H1 (cell line): ENCODE data around the gene PGF. TPM values are rescaled to one million over a fixed set of nuclear protein-coding genes. Genes with fewer than 3 reads are reported as not detected.

Source experiments
- CTCF ChIA-PET: fragments of 300-600 bp; sonication (Branson Sonifier 250); formaldehyde crosslinking; loops from one replicate; lab custom pipeline; 2021; ENCODE audit not compliant: partially characterized antibody; lab: Charles Lee
- POLR2A ChIA-PET: fragments of 300-600 bp; sonication (Branson Sonifier 250); formaldehyde crosslinking; loops from one replicate; lab custom pipeline; 2021; ENCODE audit warnings: inconsistent platforms; ENCODE audit not compliant: partially characterized antibody; lab: Charles Lee
- DNase-seq, 2 experiments: peaks; one replicate each; pipeline versions ENCODE4 v3.0.0 to v3.0.0-alpha.2; 2010 to 2022; ENCODE audit warnings: low spot score in 2 of 2, low read depth in 1 of 2, mixed read lengths in 1 of 2
- FAIRE-seq: peaks from 2 replicates; lab custom pipeline; 2011; peaks lifted over from hg19 to GRCh38; lab: Jason Lieb, UNC
- H2AFZ ChIP-seq: 2 replicates; pipeline ENCODE4 v1.8.1; 2012; ENCODE audit warnings: low read length, inconsistent platforms
- H2AK5ac ChIP-seq: 2 replicates; pipeline ENCODE4 v1.6.1; 2013; ENCODE audit warnings: low read depth, low read length
- H2BK120ac ChIP-seq: replicated peaks from 2 replicates; pipeline ENCODE3; 2013; ENCODE audit warnings: low read depth, low read length, inconsistent platforms
- H2BK12ac ChIP-seq: 2 replicates; pipeline ENCODE4 v1.6.1; 2013; ENCODE audit warnings: low read depth, low read length
- H2BK15ac ChIP-seq: 2 replicates; pipeline ENCODE4 v1.6.1; 2013; ENCODE audit warnings: low read length
- H2BK20ac ChIP-seq: 2 replicates; pipeline ENCODE4 v1.6.1; 2013; ENCODE audit warnings: low read length
- H2BK5ac ChIP-seq: 2 replicates; pipeline ENCODE4 v1.6.1; 2013; ENCODE audit warnings: low read depth, low read length
- H3K14ac ChIP-seq: 2 replicates; pipeline ENCODE4 v1.6.1; 2013; ENCODE audit warnings: inconsistent platforms; ENCODE audit not compliant: insufficient read length
- H3K18ac ChIP-seq: 2 replicates; pipeline ENCODE4 v1.6.1; 2013; ENCODE audit warnings: low read length; ENCODE audit errors: extremely low read depth
- H3K23ac ChIP-seq: 2 replicates; pipeline ENCODE4 v1.6.1; 2013; ENCODE audit warnings: inconsistent platforms; ENCODE audit not compliant: insufficient read length
- H3K23me2 ChIP-seq: 2 replicates; pipeline ENCODE4 v1.6.1; 2013; ENCODE audit warnings: low read depth, low read length
- H3K27ac ChIP-seq: 2 replicates; pipeline ENCODE4 v1.6.1; 2011; ENCODE audit warnings: low read depth, low read length, inconsistent platforms
- H3K27me3 ChIP-seq, 4 experiments: replicated peaks in 1 of 4; 1 replicate in 1 of 4; 2 replicates in 3 of 4; pipeline versions ENCODE4 v1.6.1 to v1.8.1; 2011 to 2013; ENCODE audit warnings: low read length in 3 of 4, mild to moderate bottlenecking in 3 of 4, inconsistent platforms in 2 of 4, mixed read lengths in 2 of 4, moderate library complexity in 1 of 4; ENCODE audit not compliant: control insufficient read depth in 3 of 4, insufficient read depth in 3 of 4; ENCODE audit errors: extremely low read depth in 1 of 4
- H3K36me3 ChIP-seq, 4 experiments: 2 replicates each; pipeline versions ENCODE4 v1.6.1 to v1.8.1; 2011 to 2013; ENCODE audit warnings: mild to moderate bottlenecking in 4 of 4, low read length in 3 of 4, moderate library complexity in 2 of 4, control low read depth in 1 of 4, inconsistent platforms in 1 of 4; ENCODE audit not compliant: insufficient read depth in 4 of 4, control insufficient read depth in 2 of 4
- H3K4ac ChIP-seq: replicated peaks from 2 replicates; pipeline ENCODE3; 2013; ENCODE audit warnings: low read length, low read depth, mixed read lengths, inconsistent platforms; ENCODE audit not compliant: insufficient read length
- H3K4me1 ChIP-seq, 4 experiments: replicated peaks in 1 of 4; 1 replicate in 1 of 4; 2 replicates in 3 of 4; pipeline versions ENCODE4 v1.6.1 to v1.8.1; 2011 to 2013; ENCODE audit warnings: low read length in 3 of 4, inconsistent platforms in 2 of 4, mixed read lengths in 1 of 4; ENCODE audit not compliant: insufficient read depth in 4 of 4, control insufficient read depth in 3 of 4
- H3K4me2 ChIP-seq, 2 experiments: 2 replicates each; pipeline versions ENCODE4 v1.6.1 to v1.8.1; 2011 to 2013; ENCODE audit warnings: low read depth in 2 of 2, low read length in 2 of 2, control low read depth in 1 of 2, inconsistent platforms in 1 of 2, mild to moderate bottlenecking in 1 of 2; ENCODE audit not compliant: insufficient read depth in 1 of 2
- H3K4me3 ChIP-seq, 4 experiments: fragments of 200-600, 300-600 bp in 1 of 4; sonication (generic), shearing (Covaris generic), sonication (Bioruptor Twin) in 1 of 4; 2 replicates each; pipeline versions ENCODE4 v1.5.1 to v1.8.1; 2011 to 2016; ENCODE audit warnings: low read length in 4 of 4, low read depth in 3 of 4, control low read depth in 2 of 4, inconsistent platforms in 2 of 4, mild to moderate bottlenecking in 2 of 4, mixed read lengths in 1 of 4, moderate library complexity in 1 of 4; ENCODE audit not compliant: insufficient read depth in 2 of 4; ENCODE audit errors: extremely low read depth in 1 of 4
- H3K56ac ChIP-seq: replicated peaks from 2 replicates; pipeline ENCODE3; 2013; ENCODE audit warnings: low read depth, mild to moderate bottlenecking, mixed read lengths, low read length, inconsistent platforms; ENCODE audit not compliant: insufficient read length
- H3K79me1 ChIP-seq: 2 replicates; pipeline ENCODE4 v1.6.1; 2013; ENCODE audit warnings: low read depth, low read length, control low read depth
- H3K79me2 ChIP-seq, 2 experiments: 2 replicates each; pipeline versions ENCODE4 v1.6.1 to v1.8.1; 2012 to 2013; ENCODE audit warnings: low read length in 2 of 2, mild to moderate bottlenecking in 2 of 2, inconsistent platforms in 1 of 2; ENCODE audit not compliant: insufficient read depth in 2 of 2, control insufficient read depth in 1 of 2
- H3K9ac ChIP-seq, 4 experiments: replicated peaks in 1 of 4; 1 replicate in 1 of 4; 2 replicates in 3 of 4; pipeline versions ENCODE4 v1.6.1 to v1.8.1; 2011 to 2013; ENCODE audit warnings: low read depth in 3 of 4, low read length in 3 of 4, control low read depth in 2 of 4, mild to moderate bottlenecking in 2 of 4, moderate library complexity in 2 of 4, inconsistent platforms in 1 of 4; ENCODE audit errors: extremely low read depth in 1 of 4
- H3K9me3 ChIP-seq, 2 experiments: 2 replicates each; pipeline versions ENCODE4 v1.6.1 to v1.8.1; 2012 to 2013; ENCODE audit warnings: mild to moderate bottlenecking in 2 of 2, moderate library complexity in 2 of 2, control low read depth in 1 of 2, inconsistent platforms in 1 of 2, low read depth in 1 of 2, low read length in 1 of 2, mixed read lengths in 1 of 2; ENCODE audit not compliant: insufficient read depth in 2 of 2
- H4K20me1 ChIP-seq, 2 experiments: replicated peaks in 1 of 2; 2 replicates each; pipeline versions ENCODE3 to v1.8.1; 2011 to 2013; ENCODE audit warnings: inconsistent platforms in 2 of 2, low read length in 2 of 2, mild to moderate bottlenecking in 1 of 2; ENCODE audit not compliant: insufficient read depth in 2 of 2, control insufficient read depth in 1 of 2
- H4K5ac ChIP-seq: 2 replicates; pipeline ENCODE4 v1.6.1; 2013; ENCODE audit warnings: low read length, low read depth, mixed read lengths, inconsistent platforms; ENCODE audit not compliant: insufficient read length
- H4K8ac ChIP-seq: 2 replicates; pipeline ENCODE4 v1.8.0; 2013; ENCODE audit warnings: mild to moderate bottlenecking, moderate library complexity, low read length, inconsistent platforms; ENCODE audit not compliant: insufficient read depth; ENCODE audit errors: extremely low read depth
- H4K91ac ChIP-seq: replicated peaks from 2 replicates; pipeline ENCODE3; 2013; ENCODE audit warnings: low read length, mixed read lengths, inconsistent platforms; ENCODE audit not compliant: insufficient read length
- CHD2 ChIP-seq: IDR thresholded peaks from 2 replicates; pipeline ENCODE4 v1.6.1; 2012; ENCODE audit warnings: low read length, improper control_type of control experiment
- WGBS, 2 experiments: shearing (Covaris generic) in 1 of 2; methylation state at CpG; one replicate each; pipeline versions ENCODE4 v1.1.6 to v1.1.7; 2013 to 2015; ENCODE audit warnings: low lambda C conversion rate in 2 of 2, mixed read lengths in 2 of 2, inconsistent platforms in 1 of 2, low coverage in 1 of 2, missing lambda C conversion rate in 1 of 2; ENCODE audit not compliant: insufficient replicate concordance in 2 of 2, insufficient coverage in 1 of 2, insufficient read length in 1 of 2; ENCODE audit errors: extremely low coverage in 1 of 2, missing lambda C conversion rate in 1 of 2; 5-methylcytosine and 5-hydroxymethylcytosine counted together
- polyA plus RNA-seq, 7 experiments: library from polyadenylated mRNA; depleted of rRNA in 3 of 7; stranded (reverse) in 5 of 7; unstranded in 2 of 7; fragments of >200 nt in 5 of 7; fragments of 200-250 nt in 2 of 7; gene quantifications; 1 replicate in 5 of 7; 2 replicates in 1 of 7; 4 replicates in 1 of 7; pipeline versions ENCODE4 v1.2.1 to v1.2.3, GENCODE V29; 2011 to 2013; ENCODE audit warnings: missing spikeins in 2 of 7, mixed read lengths in 2 of 7
- total RNA-seq: library from RNA; stranded (reverse); fragmentation: NEBNext Ultra II Directional; extraction: Animal tissue kit (Norgen Biotek cat#: 25700); gene quantifications from 2 replicates; pipeline ENCODE4 v1.2.1, GENCODE V29; 2021
- TF ChIP-seq, protein P1 (sequence below): IDR thresholded peaks from 2 replicates; pipeline ENCODE4 v1.6.1; 2012; ENCODE audit warnings: inconsistent platforms

The PGF gene
- total and polyA plus RNA-seq, 2 of the 8 experiments (the other 6 are each of a cell fraction or from before 2014, with no cell fraction given): 2.1 to 4.1 TPM

DNA sequence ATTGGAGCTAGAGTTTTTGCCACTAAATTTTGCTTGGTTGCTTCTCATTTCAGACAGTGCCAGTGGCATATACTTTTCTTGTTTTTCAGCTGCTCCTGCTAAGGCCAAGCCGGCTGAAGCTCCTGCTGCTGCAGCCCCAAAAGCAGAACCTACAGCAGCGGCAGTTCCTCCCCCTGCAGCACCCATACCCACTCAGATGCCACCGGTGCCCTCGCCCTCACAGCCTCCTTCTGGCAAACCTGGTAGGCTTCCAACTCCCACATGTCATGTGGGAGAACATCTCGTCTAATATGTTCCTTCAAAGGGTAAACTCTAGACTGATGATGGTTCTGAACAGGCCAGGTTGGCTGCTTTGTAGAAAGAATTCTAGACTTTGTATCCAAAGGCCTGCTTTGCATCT is 62.7 kb downstream of the PGF start:
- Histone ChIP-seq H2AK5ac (no peak overlapping the region), H3K27ac (no peak overlapping the region), H2BK120ac (no peak overlapping the region), H2BK15ac (no peak overlapping the region), H3K23me2 (no peaks in the 10 kb centered on the region), H4K5ac (no peak overlapping the region), H2BK20ac (no peak overlapping the region), H3K4ac (no peak overlapping the region), H3K4me3 (no peak overlapping the region), H3K36me3 (peaks cover 36 to 86% (median 69%) of the 10 kb centered on the region in 4 experiments), H3K79me2 (peaks cover 0 to 17% of the 10 kb centered on the region in 2 experiments; a peak in 2 of 4 replicates), H2BK5ac (no peak overlapping the region), H3K79me1 (peaks cover 5% of the 10 kb centered on the region), H3K9me3 (no peaks in the 10 kb centered on the region), H4K91ac (no peak overlapping the region), H3K27me3 (no peaks in the 10 kb centered on the region), H3K4me2 (no peak overlapping the region), H3K4me1 (peaks cover 0 to 4% (median 2%) of the 10 kb centered on the region in 4 experiments; a peak in 2 of 7 replicates), H3K56ac (no peak overlapping the region), H2AFZ (no peak overlapping the region), H4K20me1 (peaks cover 5 to 6% of the 10 kb centered on the region in 2 experiments), H3K18ac (no peak overlapping the region), H2BK12ac (no peak overlapping the region), H3K23ac (no peak overlapping the region), H3K9ac (no peak overlapping the region), H3K14ac (no peak overlapping the region), H4K8ac (no peak overlapping the region)
- TF ChIP-seq CHD2: no peak
- TF ChIP-seq, protein P1, sequence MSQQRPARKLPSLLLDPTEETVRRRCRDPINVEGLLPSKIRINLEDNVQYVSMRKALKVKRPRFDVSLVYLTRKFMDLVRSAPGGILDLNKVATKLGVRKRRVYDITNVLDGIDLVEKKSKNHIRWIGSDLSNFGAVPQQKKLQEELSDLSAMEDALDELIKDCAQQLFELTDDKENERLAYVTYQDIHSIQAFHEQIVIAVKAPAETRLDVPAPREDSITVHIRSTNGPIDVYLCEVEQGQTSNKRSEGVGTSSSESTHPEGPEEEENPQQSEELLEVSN: no peak
- WGBS, 2 experiments: 92% methylated on average over 5 of the region's 5 CpGs; no CpG with 5 or more reads in 1 of the 2 experiments
- DNase-seq (no peak), FAIRE-seq (no peak)
- ChIA-PET CTCF (interaction anchor here (0.6 to 24.8 kb wide), 10 partner anchors 9 to 404 kb away, joined by 3 to 509 read pairs (median 6); partner anchors contain the start of genes ACYP1 and PROX2), POLR2A (interaction anchor here (0.8 to 2.8 kb wide), 5 partner anchors 8 to 19 kb away, joined by 3 to 15 read pairs (median 6); no protein-coding TSS in a partner anchor)
